Erythroblast (primary cell): ENCODE results near the gene CACNA2D4.

ENCODE experiments used
- DNase-seq, 2 experiments: peaks; one replicate each; lab custom pipeline; 2025; lab: John Stamatoyannopoulos, UW
- GATA1 ChIP-seq: IDR thresholded peaks from 2 replicates; pipeline ENCODE4 v1.6.1; 2011; ENCODE audit warnings: low read depth, mild to moderate bottlenecking, control low read depth, low read length, moderate library complexity
- POLR2A ChIP-seq: IDR thresholded peaks from 2 replicates; pipeline ENCODE4 v1.6.1; 2011; ENCODE audit warnings: mild to moderate bottlenecking, low read length

Gene CACNA2D4

GRCh38 chr12:1769809-1770494 is 148.5 kb downstream of the CACNA2D4 start:
- TF ChIP-seq POLR2A, result no peak
- TF ChIP-seq GATA1, result no peak
- DNase-seq, result no peak

- TF ChIP-seq POLR2A (no peak), GATA1 (no peak)
- no peak for DNase-seq
Measured at GRCh38 chr12:1768615-1769014, 149.8 kb downstream of the CACNA2D4 start.

GRCh38 chr12:1767407-1768090 is 150.9 kb downstream of the CACNA2D4 start:
- TF ChIP-seq GATA1 (no peak), POLR2A (no peak)
- no peak for DNase-seq

- no peak for DNase-seq
- TF ChIP-seq GATA1, result no peak
- no peak for TF ChIP-seq POLR2A
Measured at GRCh38 chr12:1766110-1766509, 152.3 kb downstream of the CACNA2D4 start.

GRCh38 chr12:1763153-1763552 is 155.3 kb downstream of the CACNA2D4 start:
- no peak for DNase-seq
- TF ChIP-seq POLR2A, result no peak
- no peak for TF ChIP-seq GATA1

- no peak for DNase-seq
- no peak for TF ChIP-seq POLR2A
- TF ChIP-seq GATA1, result no peak
Measured at GRCh38 chr12:1761857-1762256, 156.6 kb downstream of the CACNA2D4 start.

GRCh38 chr12:1760566-1761382 is 157.7 kb downstream of the CACNA2D4 start:
- TF ChIP-seq POLR2A (no peak), GATA1 (no peak)
- no peak for DNase-seq

GRCh38 chr12:1758887-1759286 is 159.6 kb downstream of the CACNA2D4 start:
- no peak for TF ChIP-seq POLR2A
- TF ChIP-seq GATA1, result no peak
- no peak for DNase-seq

- no peak for TF ChIP-seq GATA1
- TF ChIP-seq POLR2A, result no peak
- DNase-seq, result no peak
Measured at GRCh38 chr12:1758376-1758775, 160.1 kb downstream of the CACNA2D4 start.

- TF ChIP-seq POLR2A (no peak), GATA1 (no peak)
- DNase-seq, result no peak
Measured at GRCh38 chr12:1750300-1750699, 168.2 kb downstream of the CACNA2D4 start.

GRCh38 chr12:1749019-1749418 is 169.4 kb downstream of the CACNA2D4 start:
- TF ChIP-seq GATA1 (no peak), POLR2A (no peak)
- DNase-seq, result no peak

GRCh38 chr12:1747609-1748008 is 170.8 kb downstream of the CACNA2D4 start:
- DNase-seq, result peak; percentile 16 to 44
- TF ChIP-seq POLR2A, result no peak
- TF ChIP-seq GATA1, result no peak

GRCh38 chr12:1744932-1745331 is 173.5 kb downstream of the CACNA2D4 start:
- no peak for TF ChIP-seq POLR2A
- TF ChIP-seq GATA1, result no peak
- no peak for DNase-seq
